AG09309 (cell line): ENCODE results near the gene DCLRE1C.
A peak's percentile ranks its signal among the peaks of the same experiment; 100 is the strongest.

ENCODE experiments used
- DNase-seq: peaks from one replicate; pipeline ENCODE4 v3.0.0-alpha.2; 2010; ENCODE audit warnings: low read depth
- H3K4me3 ChIP-seq: 2 replicates; pipeline ENCODE4 v1.5.1; 2011; ENCODE audit warnings: mild to moderate bottlenecking, low read depth, low read length, moderate library complexity; ENCODE audit not compliant: control insufficient read depth
- TF ChIP-seq, protein P1 (sequence below): IDR thresholded peaks from 2 replicates; pipeline ENCODE4 v1.5.1; 2011; ENCODE audit warnings: mild to moderate bottlenecking, low read depth, low read length, inconsistent platforms; ENCODE audit not compliant: insufficient read depth, control insufficient read depth; ENCODE audit errors: missing control alignments

The DCLRE1C gene

DNA sequence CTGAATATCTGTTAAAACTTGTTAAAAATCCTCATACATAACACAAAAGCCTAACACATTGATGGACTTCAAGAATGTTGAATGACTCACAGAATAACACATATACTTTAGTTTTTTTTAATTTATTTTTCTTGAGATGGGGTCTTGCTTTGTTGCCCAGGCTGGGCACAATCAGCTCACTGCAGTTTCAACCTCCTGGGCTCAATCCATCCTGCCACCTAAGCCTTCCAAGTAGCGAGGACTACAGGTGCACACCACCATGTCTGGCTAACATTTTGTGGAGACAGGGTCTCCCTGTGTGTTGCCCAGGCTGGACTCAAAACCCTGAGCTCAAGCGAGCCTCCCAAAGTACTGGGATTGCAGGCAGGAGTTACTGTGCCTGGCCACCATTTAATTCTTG lies 47.1 kb downstream of the DCLRE1C start:
- H3K4me3 ChIP-seq: no peak overlapping the region
- DNase-seq: no peak
- TF ChIP-seq, protein P1, sequence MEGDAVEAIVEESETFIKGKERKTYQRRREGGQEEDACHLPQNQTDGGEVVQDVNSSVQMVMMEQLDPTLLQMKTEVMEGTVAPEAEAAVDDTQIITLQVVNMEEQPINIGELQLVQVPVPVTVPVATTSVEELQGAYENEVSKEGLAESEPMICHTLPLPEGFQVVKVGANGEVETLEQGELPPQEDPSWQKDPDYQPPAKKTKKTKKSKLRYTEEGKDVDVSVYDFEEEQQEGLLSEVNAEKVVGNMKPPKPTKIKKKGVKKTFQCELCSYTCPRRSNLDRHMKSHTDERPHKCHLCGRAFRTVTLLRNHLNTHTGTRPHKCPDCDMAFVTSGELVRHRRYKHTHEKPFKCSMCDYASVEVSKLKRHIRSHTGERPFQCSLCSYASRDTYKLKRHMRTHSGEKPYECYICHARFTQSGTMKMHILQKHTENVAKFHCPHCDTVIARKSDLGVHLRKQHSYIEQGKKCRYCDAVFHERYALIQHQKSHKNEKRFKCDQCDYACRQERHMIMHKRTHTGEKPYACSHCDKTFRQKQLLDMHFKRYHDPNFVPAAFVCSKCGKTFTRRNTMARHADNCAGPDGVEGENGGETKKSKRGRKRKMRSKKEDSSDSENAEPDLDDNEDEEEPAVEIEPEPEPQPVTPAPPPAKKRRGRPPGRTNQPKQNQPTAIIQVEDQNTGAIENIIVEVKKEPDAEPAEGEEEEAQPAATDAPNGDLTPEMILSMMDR: no peak

DNA sequence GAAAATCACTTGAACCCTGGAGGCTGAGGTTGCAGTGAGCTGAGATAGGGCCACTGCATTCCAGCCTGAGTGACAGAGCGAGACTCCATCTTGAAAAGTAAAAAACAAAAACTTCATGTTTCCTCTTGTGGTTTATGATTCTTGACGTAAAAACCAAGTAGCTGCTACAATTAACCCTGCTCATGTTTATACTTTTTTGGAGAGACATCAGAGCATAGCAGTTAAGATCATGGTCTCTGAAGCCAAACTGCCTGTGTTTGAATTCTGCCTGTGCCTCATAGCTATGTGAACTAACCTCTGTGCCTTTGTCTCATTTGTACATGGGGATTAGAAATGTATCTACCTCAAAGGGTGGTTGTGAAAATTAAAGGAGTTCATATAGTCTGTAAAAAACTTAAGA lies 48.0 kb downstream of the DCLRE1C start:
- TF ChIP-seq, protein P1: no peak
- DNase-seq: no peak
- no peak overlapping the region for H3K4me3 ChIP-seq

DNA sequence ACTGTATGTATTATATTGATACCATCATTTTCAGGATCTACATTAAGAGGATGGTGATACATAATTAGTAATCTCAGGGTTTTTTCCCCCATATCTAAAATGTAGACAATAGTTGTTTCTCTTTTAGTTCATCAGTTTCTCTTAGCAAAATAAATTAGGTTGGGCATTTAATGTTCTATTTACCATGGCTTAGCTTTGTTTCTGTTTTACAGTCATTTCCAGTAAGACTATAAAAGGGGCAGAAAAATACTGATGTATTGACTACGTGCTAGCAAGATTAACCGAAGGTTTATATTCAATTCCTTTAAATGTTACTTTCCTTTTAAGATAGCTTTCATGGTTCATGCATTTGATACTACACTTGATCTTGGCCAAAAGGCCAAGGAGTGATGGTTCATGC lies 49.0 kb downstream of the DCLRE1C start:
- DNase-seq: no peak
- H3K4me3 ChIP-seq: no peak overlapping the region
- TF ChIP-seq, protein P1: no peak

DNA sequence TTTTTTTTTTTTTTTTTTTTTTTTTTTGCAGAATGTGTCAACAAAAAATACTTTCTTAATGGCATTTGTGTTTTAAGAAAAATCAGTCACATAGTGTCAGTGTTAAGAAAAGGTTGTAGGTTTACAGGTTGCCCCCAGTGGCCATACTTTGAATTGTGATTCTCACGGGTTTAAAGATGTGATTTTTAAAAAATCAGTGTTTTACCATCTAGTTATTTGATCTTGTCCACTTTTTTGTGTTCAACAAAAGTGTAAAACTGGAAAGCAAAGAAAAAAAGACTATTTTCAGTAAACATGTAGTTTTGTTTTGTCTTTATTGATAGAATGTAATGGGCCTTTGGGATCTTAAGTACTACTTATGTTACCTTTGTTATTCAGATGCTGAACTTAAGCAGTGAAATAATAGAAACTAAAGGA lies 49.6 kb downstream of the DCLRE1C start:
- no peak overlapping the region for H3K4me3 ChIP-seq
- TF ChIP-seq, protein P1: peak; percentile 50
- no peak for DNase-seq

DNA sequence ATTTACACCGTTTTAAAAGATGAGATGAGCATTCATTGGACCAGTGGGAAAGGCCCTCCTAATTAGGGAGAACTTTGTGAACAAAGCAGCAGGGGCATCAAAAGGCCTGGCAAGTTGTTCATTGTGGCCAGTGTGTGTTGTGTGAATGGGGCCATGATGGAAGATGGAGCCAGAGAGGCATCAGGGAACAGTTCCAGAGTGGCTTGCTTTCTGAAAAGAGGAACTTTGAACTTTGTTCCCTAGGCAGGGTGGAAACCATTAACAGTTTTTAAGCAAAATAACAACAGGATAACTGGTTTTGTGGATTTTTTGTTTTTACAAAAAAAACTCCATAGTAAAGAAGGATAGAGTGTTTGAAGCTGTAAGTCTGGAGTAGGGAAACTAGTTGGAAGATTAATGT lies 62.7 kb downstream of the DCLRE1C start:
- no peak overlapping the region for H3K4me3 ChIP-seq
- DNase-seq: no peak
- TF ChIP-seq, protein P1: no peak

DNA sequence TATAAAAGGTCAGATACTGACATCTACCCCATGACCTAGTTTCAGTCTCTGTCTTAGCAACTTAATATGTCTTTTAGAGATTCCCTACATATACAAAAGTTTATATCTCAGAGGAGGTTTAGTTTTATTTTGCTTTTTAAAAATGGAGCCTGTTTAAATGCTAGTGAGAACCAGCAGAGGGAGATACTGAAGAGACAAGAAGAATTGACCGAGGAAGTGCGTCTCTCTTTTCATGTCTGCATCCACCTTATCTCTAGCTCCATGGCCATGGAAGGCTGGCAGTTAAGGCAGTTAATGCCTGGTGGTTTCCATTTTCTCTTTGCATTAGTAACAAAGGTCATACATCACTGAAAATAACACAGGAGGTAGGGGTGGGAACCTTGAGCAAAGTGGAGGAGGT lies 64.6 kb downstream of the DCLRE1C start:
- no peak for DNase-seq
- no peak overlapping the region for H3K4me3 ChIP-seq

DNA sequence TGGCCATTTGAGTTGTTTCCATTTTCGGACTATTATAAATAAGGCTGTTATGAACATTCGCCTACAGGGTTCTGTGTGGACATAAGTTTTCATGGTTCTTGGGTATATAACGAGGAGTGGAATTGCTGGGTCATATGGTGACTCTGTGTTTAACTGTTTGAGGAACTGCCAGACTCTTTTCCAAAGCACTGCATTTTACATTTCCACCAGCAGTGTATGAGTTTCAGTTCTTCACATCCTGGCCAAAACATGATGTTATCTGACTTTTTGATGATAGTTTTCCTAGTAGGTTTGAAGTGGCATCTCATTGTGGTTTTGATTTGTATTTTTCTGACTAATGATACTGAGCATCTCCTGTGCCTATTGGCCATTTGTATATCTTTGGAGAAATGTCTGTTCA lies 69.8 kb downstream of the DCLRE1C start:
- TF ChIP-seq, protein P1: no peak
- H3K4me3 ChIP-seq: no peak overlapping the region
- DNase-seq: no peak

More for the DNA sequence above, 64.6 kb downstream of the DCLRE1C start:
- TF ChIP-seq, protein P1: peak; percentile 31
